Activated CD4-positive, alpha-beta T cell treated with anti-CD3 and anti-CD28 coated beads, Interleukin-2, amount 50 U/mL, for 24 hours (primary cell): ENCODE data around the gene EXOC6B.

Experiments used
- DNase-seq, 2 donors: peaks; one replicate each; pipeline ENCODE4 v3.0.0-alpha.2; 2020; ENCODE audit warnings: low read depth in 1 of 2, low spot score in 1 of 2

EXOC6B gene

GRCh38 chr2:72378753-72379348 is 447.0 kb downstream of the EXOC6B start:
- no peak for DNase-seq

GRCh38 chr2:72367530-72368225 is 458.2 kb downstream of the EXOC6B start:
- DNase-seq: no peak

GRCh38 chr2:72363406-72363805 is 462.4 kb downstream of the EXOC6B start:
- no peak for DNase-seq

GRCh38 chr2:72362733-72363132 is 463.1 kb downstream of the EXOC6B start:
- no peak for DNase-seq

- DNase-seq: no peak
Measured at GRCh38 chr2:72361521-72361920, 464.3 kb downstream of the EXOC6B start.

- DNase-seq: no peak
Measured at GRCh38 chr2:72361042-72361441, 464.8 kb downstream of the EXOC6B start.

- no peak for DNase-seq
Measured at GRCh38 chr2:72350852-72351251, 475.0 kb downstream of the EXOC6B start.

GRCh38 chr2:72349016-72349415 is 476.8 kb downstream of the EXOC6B start:
- DNase-seq: no peak

GRCh38 chr2:72347081-72347480 is 478.8 kb downstream of the EXOC6B start:
- no peak for DNase-seq

GRCh38 chr2:72341639-72342038 is 484.2 kb downstream of the EXOC6B start:
- DNase-seq: no peak

GRCh38 chr2:72340665-72341064 is 485.2 kb downstream of the EXOC6B start:
- no peak for DNase-seq

- DNase-seq: no peak
Measured at GRCh38 chr2:72338076-72338475, 487.8 kb downstream of the EXOC6B start.

GRCh38 chr2:72332720-72333119 is 493.1 kb downstream of the EXOC6B start:
- no peak for DNase-seq

- DNase-seq: no peak
Measured at GRCh38 chr2:72330652-72331051, 495.2 kb downstream of the EXOC6B start.

- no peak for DNase-seq
Measured at GRCh38 chr2:72326759-72327158, 499.1 kb downstream of the EXOC6B start.

GRCh38 chr2:72325592-72326422 is 500.0 kb downstream of the EXOC6B start:
- DNase-seq: no peak

GRCh38 chr2:72316774-72317173 is 509.1 kb downstream of the EXOC6B start:
- DNase-seq: no peak

GRCh38 chr2:72300147-72300684 is 525.6 kb downstream of the EXOC6B start:
- DNase-seq: no peak

GRCh38 chr2:72293620-72294019 is 532.2 kb downstream of the EXOC6B start:
- DNase-seq: no peak

GRCh38 chr2:72292433-72292832 is 533.4 kb downstream of the EXOC6B start:
- DNase-seq: no peak

GRCh38 chr2:72291059-72291458 is 534.8 kb downstream of the EXOC6B start:
- DNase-seq: no peak

- DNase-seq: no peak
Measured at GRCh38 chr2:72289736-72290135, 536.1 kb downstream of the EXOC6B start.
